ENCODE data around the gene FAM168A.
"Not testable (repeated sequence)": the region's sequence is repeated elsewhere in the genome, so short reads cannot be mapped to it uniquely, and the experiment has no call there.

FAM168A gene

GRCh38 chr11:73592640-73593039, 5.3 kb downstream of the FAM168A start:
- DNase-seq = no peak

GRCh38 chr11:73591743-73592142, 6.2 kb downstream of the FAM168A start:
- no peak for DNase-seq

GRCh38 chr11:73590991-73591390, 6.9 kb downstream of the FAM168A start:
- no peak for DNase-seq

- no peak for DNase-seq
Measured at GRCh38 chr11:73586791-73587190, 11.1 kb downstream of the FAM168A start.

- DNase-seq = no peak
Measured at GRCh38 chr11:73585834-73586575, 11.9 kb downstream of the FAM168A start.

- no peak for DNase-seq
Measured at GRCh38 chr11:73584831-73585230, 13.1 kb downstream of the FAM168A start.

- no peak for DNase-seq
Measured at GRCh38 chr11:73582653-73583052, 15.3 kb downstream of the FAM168A start.

- DNase-seq = not testable (repeated sequence)
Measured at GRCh38 chr11:73580749-73581148, 17.2 kb downstream of the FAM168A start.

GRCh38 chr11:73579641-73580434, 18.1 kb downstream of the FAM168A start:
- no peak for DNase-seq

- no peak for DNase-seq
Measured at GRCh38 chr11:73578592-73579185, 19.2 kb downstream of the FAM168A start.

GRCh38 chr11:73577496-73577917, 20.4 kb downstream of the FAM168A start:
- no peak for DNase-seq

GRCh38 chr11:73576185-73576614, 21.7 kb downstream of the FAM168A start:
- DNase-seq = no peak

GRCh38 chr11:73571982-73572381, 25.9 kb downstream of the FAM168A start:
- not testable (repeated sequence) for DNase-seq

- no peak for DNase-seq
Measured at GRCh38 chr11:73570415-73571114, 27.3 kb downstream of the FAM168A start.

GRCh38 chr11:73566977-73567755, 30.7 kb downstream of the FAM168A start:
- DNase-seq = no peak

- no peak for DNase-seq
Measured at GRCh38 chr11:73566422-73566821, 31.5 kb downstream of the FAM168A start.

GRCh38 chr11:73565804-73566203, 32.1 kb downstream of the FAM168A start:
- DNase-seq = no peak

GRCh38 chr11:73564903-73565302, 33.0 kb downstream of the FAM168A start:
- DNase-seq = no peak

GRCh38 chr11:73563539-73564200, 34.2 kb downstream of the FAM168A start:
- no peak for DNase-seq

GRCh38 chr11:73559743-73560142, 38.2 kb downstream of the FAM168A start:
- DNase-seq = no peak

- no peak for DNase-seq
Measured at GRCh38 chr11:73556966-73557365, 40.9 kb downstream of the FAM168A start.

- no peak for DNase-seq
Measured at GRCh38 chr11:73555615-73556014, 42.3 kb downstream of the FAM168A start.

Measured in CD4-positive, alpha-beta T cell treated with Interleukin-1 beta for 1 hour (primary cell).